HG02943 (cell line): ENCODE results near the gene MGRN1.

Experiments
- ATAC-seq: cut with Tn5 transposase; IDR thresholded peaks from one replicate; pipeline ENCODE4 v1.9.1; 2021; ENCODE audit warnings: mild to moderate bottlenecking, low read depth, moderate library complexity; ENCODE audit not compliant: unreplicated experiment

MGRN1 gene

DNA sequence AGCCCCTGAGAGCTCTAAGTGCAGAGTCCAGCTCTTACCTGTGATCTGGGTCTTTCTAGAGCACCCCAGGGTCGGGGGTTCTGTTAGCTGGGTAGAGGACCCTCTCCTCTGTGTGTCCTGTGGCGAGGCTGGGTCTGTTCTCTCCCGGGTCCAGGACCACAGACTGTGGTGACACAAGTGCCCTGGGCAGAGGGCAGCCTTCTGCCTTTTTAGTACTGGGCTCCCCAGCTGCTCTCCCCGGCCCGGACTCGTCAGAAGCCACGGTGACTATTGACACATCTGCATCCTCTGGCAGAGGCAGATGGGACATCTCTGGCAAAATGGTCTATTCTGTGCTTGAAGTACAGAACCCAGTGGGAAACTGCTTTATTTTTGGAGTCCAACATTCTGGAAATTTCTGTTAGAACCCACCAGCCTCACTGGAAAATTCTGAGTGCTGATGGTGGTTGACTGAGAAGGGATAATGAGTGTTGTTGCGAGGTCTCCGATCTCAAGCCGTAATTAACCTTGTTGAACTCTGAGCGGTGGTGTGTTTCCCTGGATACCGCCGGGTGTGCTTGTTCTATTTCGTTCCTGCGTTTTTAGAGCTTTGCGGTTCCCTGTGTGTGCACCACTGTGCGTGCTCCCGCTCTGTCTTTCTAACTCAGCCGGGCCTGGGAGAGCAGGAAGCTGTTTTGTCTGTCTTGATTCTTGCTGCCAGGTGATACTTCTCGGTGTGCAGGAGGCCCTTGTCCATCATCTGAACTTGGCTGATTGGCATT is 42.8 kb downstream of the MGRN1 start:
- no peak for ATAC-seq

DNA sequence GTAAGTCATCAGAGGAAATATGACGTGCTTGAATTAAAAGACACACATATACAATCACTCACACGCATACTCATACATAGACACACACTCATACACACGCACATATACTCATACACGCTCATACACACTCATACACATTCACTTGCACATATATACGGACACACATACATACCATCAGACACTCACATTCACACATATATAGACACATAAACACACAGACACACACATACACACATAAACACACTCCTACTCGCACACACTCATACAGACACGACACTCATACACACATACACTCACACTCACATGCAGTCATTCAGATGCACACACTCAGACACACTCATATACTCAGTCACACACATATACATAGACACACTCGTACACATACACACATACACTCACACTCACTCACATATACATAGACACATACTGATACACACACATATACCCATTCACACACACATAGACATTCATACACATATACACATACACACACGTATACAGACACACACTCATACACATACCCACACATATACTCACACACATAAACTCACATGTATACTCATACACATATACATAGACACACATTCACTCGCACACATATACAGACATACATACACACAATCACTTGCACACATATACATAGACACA is 43.8 kb downstream of the MGRN1 start:
- ATAC-seq, result no peak

DNA sequence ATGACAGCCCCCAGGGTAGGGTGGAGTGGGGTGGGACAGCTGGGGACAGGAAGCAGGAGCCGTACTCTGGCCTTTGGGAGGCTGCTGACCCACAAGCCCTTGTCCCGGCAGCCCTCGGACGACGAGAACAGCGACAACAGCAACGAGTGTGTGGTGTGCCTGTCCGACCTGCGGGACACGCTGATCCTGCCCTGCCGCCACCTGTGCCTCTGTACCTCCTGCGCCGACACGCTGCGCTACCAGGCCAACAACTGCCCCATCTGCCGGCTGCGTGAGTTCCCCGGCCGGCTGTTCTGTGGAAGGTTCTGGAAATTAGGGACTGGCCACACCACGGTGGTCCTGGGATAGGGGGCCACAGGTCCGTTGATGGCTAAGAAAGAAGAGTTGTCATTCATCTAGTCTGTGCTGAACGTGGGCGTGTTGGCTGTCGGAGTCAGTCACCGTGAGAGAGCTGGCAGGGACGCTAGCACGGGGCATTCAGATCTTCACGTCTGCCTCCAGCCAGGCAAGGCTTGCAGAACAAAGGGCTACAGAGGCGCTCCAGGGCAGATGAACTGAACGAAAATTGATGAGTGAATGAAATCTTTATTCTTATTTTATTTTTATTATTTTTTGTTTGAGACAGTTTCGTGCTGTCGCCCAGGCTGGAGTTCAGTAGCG is 48.9 kb downstream of the MGRN1 start:
- ATAC-seq, result no peak

DNA sequence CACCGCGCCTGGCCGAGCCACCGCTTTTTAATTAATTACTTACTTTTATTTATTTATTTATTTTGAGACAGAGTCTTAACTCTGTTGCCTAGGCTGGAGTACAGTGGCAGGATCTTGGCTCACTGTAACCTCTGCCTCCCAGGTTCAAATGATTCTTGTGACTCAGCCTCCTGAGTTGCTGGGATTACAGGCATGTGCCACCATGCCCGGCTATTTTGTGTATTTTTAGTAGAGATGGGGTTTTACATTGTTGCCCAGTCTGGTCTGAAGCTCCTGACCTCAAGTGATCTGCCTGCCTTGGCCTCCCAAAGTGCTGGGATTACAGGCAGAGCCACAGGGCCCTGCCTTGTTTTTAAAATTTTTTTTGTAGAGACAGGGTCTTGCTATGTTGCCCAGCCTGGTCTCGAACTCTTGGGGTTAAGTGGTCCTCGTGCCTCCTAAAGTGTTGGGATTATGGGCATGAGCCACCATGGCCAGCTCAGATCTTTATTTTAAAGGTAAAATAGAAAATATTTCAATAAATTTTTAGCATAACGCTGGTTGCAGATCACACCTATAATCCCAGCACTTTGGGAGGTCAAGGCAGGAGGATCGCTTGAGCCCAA is 50.4 kb downstream of the MGRN1 start:
- no peak for ATAC-seq

DNA sequence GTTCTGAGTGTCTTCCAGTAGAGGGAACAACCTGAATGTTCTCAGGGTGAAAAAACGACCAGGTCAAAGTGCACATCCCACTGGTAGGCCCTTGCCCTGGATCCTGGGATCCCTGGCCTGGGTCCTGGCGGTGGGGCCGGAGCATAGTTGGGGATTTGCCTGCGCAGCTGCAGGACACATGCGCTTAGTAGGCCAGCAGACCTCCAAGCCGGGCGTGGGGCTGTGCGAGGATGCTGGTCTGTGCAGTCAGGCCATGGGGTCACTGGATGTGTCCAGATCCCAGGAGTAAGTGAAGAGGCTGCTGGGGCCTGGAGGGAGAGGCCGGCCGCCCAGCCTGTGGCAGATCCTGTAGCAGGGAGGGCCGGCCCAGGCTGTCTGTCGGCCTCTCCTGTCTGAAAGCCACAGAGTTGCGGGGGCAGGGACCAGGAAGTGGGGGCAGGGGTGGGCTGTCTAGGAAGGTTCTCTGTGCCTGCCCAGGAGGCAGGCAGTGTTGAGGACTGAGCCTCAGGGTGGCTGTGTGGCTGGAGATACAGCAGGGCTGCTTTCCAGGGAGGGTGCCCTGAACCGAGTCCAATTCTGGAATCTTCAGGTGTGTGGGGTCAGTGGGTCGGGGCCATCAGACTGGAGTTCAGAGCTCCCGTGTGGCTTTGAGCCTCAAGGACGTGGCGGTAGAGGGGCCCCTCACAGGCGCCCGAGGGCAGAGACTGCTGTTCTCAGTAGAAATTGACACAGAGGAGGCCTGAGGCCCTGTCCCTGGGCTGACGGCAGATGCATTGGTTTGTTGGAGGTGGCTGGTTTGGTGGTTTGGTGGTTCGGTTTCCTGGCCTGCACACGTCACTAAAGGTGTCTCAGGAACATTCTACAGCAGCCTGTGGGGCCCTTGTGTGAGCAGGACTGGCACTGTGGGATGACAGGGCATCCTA is 51.5 kb downstream of the MGRN1 start:
- no peak for ATAC-seq

DNA sequence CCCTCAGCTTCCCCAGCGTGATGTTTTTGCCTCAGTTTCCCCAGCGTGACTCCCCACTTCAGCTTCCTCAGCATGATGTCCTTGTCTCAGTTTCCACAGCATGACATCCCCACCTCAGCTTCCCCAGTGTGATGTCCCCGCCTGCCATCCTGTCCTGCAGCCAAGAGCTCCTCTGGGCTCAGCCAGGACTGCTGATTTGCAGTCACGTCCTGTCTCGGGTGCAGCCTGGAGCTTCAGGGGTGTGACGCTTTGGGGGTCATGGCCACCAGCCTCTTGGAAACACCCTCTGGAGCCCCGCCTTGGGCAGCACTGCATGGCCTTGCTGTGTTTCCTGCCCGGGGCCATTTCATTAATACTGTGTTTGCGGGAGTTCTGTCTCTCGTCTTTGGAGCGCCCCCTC is 52.2 kb downstream of the MGRN1 start:
- no peak for ATAC-seq

DNA sequence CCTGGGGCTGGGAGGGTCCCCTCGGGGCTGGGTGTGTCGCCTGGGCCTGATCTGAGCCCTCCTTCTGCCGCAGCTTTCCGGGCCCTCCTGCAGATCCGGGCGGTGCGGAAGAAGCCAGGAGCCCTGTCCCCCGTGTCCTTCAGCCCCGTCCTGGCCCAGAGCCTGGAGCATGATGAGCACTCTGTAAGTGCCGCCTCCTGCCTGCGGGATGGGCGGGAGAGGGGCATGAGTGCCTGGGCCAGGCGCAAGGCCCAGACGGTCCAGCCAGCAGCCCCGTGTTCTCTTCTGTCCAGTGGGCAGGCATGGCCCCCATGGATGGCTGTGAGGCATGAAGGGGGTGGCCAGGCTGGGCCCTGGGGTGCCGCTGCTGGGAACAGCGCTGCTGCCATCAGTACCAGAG is 52.8 kb downstream of the MGRN1 start:
- no peak for ATAC-seq

DNA sequence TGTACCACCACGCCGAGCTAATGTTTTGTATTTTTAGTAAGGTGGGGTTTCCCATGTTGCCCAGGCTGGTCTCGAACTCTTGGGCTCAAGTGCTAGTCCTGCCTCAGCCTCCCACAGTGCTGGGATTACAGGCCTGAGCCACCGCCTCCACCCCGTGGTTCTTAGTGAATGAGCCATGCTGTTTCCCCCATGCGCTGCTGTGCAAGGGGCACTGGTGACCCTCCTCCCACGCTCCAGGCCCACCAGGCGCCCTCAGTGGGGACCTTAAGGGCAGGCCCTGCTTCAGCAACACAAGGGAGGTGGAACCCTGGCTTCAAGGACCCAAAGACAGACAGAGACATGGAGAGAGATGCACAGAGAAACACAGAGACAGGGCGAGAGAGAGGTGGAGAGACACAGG is 53.4 kb downstream of the MGRN1 start:
- no peak for ATAC-seq

DNA sequence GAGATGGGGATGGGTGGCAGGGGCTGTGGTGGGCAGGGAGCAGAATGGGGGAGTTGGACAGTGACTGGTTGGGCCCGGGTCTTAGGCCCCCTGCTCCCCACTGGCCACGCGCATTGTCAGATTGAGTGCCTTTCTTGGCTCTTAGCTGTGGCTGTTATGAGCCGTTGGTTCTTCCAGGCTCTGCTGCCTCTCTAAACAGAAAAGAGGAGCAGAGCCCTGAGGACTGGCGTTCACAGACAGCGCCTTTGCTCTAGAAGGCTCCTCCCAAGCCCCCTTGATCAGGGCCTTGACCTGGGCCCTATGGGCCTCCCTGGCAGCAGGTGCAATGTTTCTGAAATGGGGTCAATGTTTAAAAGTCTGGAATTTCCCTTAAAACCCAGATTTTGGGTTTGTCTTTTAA is 54.0 kb downstream of the MGRN1 start:
- no peak for ATAC-seq

DNA sequence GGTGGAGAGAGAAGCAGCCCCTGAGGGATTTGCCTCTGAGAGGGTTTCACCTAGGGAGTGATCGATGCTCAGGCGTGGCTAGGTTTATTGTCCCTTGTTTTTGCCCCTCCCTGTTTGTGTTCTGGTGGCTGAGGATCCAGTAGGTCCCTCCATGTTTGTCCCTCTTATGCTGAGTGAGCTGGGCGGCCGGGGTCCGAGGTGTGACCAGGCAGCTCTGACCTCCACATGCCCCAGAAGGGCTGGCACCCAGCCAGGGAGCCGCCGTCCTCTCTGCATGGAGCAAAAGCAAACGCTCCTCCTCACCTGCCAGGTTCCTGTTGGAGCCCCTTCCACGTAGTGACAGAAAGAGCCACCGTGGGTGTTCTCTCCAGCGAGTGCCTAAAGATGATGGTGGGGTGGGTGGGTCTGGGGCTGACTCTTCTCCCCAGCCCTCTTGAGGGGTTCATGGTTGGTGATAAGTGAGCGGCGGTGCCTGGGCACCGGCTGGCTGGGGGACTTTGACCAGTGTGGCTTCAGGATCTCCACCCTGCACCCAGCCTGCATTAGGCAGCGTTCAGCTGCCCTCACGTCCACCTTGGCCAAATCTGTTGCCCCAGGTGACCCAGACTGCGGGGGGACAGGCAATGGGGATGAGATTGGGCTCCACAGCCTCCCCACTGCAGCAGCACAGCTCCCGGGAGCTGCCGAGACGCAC is 54.7 kb downstream of the MGRN1 start:
- no peak for ATAC-seq

DNA sequence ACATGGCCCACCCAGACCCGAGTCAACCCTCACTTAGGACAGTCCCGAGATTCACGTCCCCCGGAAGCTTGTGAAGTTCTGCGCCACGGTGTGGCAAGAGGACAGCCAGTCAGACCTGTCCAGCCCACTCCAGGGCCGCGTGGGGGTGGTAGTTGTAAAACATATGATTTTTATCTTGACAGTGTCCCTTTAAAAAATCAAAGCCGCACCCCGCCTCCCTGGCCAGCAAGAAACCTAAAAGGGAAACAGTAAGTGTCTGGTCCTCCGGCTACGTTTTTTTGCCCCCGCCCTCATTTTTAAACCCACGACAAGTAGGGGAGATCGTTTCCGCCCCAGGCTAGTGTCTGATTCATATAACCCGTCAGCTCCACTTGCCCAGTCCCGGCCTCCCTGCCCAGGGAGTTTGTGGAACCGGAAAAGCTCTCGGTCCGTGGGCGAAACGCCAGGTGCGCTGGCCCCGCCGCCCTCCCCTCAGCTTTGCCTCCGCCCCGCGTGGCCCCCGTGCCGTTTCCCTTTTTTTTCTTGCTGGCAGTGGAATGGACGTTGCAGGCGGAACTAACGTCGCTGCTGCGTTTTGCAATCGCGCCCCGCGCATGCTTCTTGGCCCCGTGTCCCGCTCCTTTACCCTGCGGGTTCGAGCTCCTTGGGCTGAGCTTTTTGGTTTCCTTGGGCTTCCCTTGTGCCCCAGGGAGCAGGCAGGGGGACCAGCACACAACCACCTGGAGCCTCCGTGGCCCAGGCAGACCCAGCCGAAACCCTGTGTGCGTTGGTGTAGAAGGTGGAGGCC is 55.4 kb downstream of the MGRN1 start:
- ATAC-seq, result no peak

DNA sequence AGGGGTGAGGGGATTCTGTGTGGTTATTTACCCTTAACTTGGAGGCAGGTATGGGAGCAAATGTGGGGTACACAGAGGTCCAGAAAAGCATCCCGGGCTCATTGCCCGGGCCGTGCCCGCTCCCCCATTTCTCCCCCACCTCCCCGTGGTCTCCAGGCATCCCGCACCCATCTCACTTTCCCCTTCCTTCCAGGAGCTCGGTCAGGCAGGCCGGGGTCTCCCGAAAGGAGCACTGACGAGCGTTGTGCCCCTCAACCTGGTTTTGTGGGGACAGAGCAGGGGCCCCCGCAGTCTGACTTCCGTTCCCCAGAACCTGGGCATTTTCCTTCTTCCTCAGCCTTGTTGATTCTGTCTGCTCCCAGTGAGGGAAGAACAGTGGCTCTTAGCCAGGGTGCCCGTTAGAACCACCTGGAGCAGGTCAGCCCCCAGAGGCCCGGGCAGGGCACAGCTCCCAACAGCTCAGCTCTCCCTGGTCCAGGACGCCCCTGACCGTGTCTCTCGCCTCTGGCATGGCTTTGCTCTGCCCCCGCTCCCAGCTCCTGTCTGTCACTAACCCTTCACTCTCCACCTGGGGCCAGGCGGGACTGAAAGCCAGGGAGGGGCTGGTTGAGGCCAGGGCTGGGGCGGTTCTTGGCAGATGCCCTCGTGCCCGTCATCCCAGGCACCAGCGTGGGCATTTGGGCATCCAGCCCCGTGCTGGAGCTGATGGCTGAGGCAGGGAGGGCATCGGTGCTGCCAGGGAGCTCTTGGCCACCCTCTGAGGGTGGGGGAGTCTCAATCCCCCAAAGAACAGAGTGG is 56.2 kb downstream of the MGRN1 start:
- ATAC-seq, result no peak

DNA sequence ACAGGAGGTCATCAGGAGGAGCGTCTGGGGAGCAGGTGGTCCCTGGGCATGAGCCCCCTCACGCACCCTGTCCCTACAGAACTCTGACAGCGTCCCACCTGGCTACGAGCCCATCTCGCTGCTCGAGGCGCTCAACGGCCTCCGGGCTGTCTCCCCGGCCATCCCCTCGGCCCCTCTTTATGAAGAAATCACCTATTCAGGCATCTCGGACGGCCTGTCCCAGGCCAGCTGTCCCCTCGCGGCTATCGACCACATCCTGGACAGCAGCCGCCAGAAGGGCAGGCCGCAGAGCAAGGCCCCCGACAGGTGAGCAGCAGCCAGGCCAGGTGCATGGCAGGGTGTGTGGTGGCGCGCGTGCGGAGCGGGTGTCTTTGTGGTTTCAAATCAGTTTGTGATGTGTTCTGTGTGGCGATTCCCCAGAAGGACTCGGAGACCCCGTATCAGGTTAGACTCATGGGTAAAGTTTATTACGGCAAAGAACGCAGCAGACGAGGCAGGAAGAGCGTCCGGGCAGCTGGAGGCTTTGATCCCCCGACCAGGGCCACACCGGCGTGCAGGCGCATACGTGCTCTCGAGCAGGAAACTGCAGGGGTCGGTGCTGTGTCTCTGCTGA is 57.0 kb downstream of the MGRN1 start:
- ATAC-seq, result no peak

DNA sequence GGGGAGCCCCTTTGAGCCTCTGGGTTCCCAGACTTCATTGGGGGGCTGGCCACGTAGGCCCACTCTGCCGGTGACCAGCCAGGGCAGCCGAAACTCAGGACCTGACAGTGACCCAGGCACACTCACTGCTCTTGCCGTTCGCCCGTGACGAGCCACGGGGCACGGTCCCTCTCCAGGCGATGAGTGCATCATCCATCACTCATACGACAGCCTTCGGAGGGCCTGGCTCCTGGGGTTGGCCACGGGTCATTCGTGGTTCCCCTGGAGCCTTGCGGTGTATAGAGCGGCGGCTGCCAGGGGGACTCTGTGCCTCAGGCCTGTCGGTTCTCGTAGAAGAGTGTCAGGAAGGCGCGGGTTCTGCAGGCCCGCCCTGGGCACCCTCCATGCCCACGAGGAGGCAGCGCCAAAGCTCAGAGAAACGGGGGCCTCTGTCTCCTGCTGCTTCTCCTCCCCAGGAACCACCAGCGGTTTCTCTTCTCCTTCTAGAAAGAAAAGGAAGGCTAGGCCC is 57.5 kb downstream of the MGRN1 start:
- ATAC-seq, result no peak

DNA sequence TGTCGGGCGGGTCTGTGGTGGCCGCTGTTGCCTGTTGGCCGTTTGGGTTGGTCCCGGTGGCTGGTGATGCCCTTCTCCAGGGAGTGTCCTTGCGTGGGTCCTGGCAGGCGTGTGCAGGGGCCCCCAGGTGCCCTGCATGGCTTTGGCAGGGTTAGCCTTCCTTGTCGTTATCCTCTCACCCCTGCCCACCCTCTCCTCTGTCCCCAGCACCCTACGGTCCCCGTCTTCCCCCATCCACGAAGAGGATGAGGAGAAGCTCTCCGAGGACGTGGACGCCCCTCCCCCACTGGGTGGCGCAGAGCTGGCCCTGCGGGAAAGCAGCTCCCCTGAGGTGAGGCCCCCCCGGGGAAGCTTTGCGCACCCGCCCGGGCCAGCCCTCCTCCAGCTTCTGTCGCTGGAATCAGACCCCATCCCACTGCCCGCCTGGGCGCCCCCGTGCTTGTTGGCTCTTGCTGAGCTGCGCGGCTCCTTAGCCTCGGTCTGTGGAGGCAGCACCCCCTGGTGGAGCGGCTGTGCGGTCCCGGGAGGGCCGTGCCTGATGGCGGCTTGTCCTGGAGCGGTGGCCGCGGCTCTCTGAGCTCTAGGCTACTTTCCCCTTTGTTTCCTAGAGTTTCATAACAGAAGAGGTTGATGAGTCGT is 58.1 kb downstream of the MGRN1 start:
- ATAC-seq, result no peak

DNA sequence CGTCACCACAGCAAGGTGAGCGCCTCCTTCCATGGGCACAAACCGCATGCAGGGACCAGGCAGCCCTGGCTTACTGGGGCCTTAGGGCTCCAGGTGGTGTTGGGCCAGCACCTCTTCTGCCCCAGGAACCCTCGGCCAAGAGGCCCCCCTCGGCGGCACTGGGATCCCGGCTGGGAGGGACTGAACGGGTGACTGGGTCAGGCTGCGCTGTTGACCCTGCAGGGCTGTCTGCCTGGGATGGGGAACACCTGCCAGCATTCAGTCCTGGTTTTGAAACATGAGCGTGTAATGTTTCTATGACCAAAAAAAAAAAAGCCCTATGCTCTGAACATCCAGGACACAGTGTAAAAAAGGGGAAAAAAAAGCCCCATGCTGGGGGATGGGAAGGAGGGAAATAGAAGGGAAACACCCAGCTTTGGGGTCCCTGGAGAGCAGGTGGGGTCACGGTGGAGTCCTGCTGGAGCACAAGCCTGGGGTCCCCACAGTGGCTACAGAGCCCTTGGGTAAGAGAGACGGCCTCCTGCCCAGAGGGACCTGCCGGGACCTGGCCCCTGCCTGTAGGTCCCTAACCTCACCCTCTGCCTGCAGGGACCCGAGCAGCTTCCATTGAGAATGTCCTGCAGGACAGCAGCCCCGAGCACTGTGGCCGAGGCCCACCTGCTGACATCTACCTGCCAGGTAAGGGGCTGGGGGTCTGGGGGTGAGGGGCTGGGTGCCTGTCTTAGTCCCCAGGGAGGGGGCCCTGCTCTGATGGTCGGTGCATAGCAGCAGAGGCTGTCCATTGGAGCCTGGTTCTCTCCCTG is 58.8 kb downstream of the MGRN1 start:
- no peak for ATAC-seq
